Activated CD4-positive, alpha-beta T cell treated with anti-CD3 and anti-CD28 coated beads, Interleukin-2, amount 50 U/mL, for 1 hour (primary cell): Measurements from ENCODE around the gene FYCO1.
"Not testable (repeated sequence)": the region's sequence is repeated elsewhere in the genome, so short reads cannot be mapped to it uniquely, and the experiment has no call there.

Source experiments
- DNase-seq: peaks from one replicate; pipeline ENCODE4 v3.0.0-alpha.2; 2020

Gene FYCO1

GRCh38 chr3:46008058-46008457 is 12.4 kb upstream of the FYCO1 start:
- DNase-seq, result no peak

- DNase-seq, result no peak
Observed at GRCh38 chr3:46007280-46007679, 11.7 kb upstream of the FYCO1 start.

- no peak for DNase-seq
Observed at GRCh38 chr3:46006238-46007032, 10.8 kb upstream of the FYCO1 start.

DNA sequence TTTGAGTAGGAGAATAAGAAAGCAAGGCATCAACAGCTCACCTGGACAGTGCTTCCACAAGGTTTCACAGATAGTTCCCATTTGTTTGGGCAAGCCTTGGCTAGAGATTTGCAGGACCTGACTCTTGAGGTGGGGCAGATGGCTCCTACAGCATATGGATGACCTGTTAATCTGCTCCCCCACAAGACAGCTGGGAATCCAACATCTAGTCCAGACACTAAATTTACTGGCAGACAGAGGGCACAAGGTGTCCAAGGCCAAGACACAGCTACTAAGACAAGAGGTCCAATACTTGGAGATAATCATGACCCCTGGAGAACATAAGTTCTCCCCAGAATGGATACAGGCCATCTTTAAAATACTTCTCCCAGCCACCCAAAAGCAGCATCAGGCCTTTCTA is 8.1 kb upstream of the FYCO1 start:
- DNase-seq, result not testable (repeated sequence)

- no peak for DNase-seq
Observed at GRCh38 chr3:46001178-46001577, 5.6 kb upstream of the FYCO1 start.

GRCh38 chr3:45997942-45998341 is 2.3 kb upstream of the FYCO1 start:
- DNase-seq, result no peak

- not testable (repeated sequence) for DNase-seq
Observed at GRCh38 chr3:45997499-45997898, 1.9 kb upstream of the FYCO1 start.

DNA sequence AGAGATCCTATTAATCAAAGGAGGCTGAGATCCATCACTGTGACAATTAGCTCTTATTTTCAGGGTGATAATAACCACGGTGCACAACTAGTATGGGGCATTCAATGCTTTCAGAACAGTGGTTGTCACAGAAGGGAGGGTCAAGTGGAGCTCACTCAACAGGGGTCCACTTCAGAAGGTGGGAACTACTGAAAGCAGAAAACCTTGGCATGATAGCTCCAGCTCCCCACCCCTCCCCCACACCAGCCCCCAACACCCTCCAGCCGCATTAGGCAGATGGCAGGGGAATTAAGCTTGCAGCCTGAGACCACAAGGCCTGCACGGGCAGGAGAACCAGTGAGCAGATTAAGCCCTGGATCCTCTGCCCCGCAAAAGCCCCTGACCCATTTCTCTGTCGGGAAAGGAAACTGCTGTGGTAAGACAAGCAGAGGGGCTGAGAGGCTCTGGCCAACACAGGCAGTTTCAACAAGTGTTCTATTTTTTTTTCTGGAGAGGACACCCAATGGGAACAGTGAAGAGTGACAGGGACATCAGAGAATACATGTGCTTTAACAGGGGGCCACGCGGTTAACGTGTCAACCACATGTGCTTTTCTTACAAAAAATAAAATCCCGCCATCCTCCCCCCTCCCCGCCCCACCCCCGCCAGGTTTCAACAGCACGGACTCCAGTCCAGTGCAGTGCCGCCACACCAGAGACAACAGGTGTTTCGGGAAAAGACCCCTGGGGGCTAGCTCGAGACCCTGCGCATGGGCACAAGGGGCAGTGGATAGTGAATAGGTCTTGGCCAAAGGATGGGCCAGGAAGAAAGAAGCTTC is 997 bp downstream of the FYCO1 start:
- peak; percentile 15 for DNase-seq

DNA sequence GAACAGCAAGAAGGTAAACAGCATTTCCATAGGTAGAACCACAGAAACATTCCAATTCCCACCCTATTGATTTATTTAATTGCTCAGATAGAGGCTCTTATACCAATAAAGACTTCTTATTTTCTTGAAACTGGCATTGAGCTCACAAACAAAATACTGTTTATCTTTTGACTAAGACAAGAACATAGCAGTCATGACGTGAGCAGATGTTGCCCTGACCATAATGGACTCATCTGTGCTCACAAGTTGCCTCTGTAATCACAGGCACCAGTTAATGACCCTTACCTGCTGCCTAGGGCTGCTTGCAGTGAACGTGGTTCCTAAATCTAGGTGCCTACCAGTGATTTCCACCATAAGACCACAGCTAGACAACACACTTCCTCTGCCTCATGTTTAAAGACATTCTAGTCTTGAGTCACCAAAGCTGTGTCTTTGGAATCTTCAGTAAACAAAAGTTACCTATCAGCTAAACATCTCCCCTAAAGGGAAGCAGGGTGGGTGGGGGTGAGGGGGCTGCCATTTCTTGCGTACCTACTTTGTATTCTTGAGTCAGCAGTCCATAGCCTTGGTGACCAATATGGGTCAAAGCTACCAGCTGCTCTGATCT is 2.1 kb downstream of the FYCO1 start:
- peak; percentile 39 for DNase-seq

GRCh38 chr3:45992821-45993221 is 2.8 kb downstream of the FYCO1 start:
- no peak for DNase-seq

- no peak for DNase-seq
Observed at GRCh38 chr3:45992133-45992729, 3.4 kb downstream of the FYCO1 start.

- no peak for DNase-seq
Observed at GRCh38 chr3:45991341-45991740, 4.3 kb downstream of the FYCO1 start.

- DNase-seq, result no peak
Observed at GRCh38 chr3:45990181-45990580, 5.4 kb downstream of the FYCO1 start.

- no peak for DNase-seq
Observed at GRCh38 chr3:45988804-45989203, 6.8 kb downstream of the FYCO1 start.

DNA sequence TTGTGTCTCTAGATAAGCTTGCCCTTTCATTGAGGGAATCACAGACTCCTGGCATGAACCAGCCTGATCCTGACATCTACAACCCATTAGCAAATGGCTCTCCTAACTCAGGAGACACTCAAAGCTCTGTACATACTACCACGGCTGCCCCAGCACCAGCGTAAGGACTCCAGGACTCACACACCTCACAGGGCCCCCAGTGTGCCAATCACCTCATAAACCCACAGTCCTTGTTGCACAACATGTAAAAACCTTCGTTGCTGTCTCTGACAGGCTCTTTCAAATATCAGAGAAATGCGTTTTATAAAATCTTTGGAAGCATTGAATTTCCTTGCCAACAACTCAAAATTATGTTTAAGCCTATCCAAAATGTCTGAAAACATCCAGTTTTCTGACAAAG is 7.3 kb downstream of the FYCO1 start:
- no peak for DNase-seq

- no peak for DNase-seq
Observed at GRCh38 chr3:45987368-45988291, 8.0 kb downstream of the FYCO1 start.

- no peak for DNase-seq
Observed at GRCh38 chr3:45986303-45986982, 9.2 kb downstream of the FYCO1 start.

DNA sequence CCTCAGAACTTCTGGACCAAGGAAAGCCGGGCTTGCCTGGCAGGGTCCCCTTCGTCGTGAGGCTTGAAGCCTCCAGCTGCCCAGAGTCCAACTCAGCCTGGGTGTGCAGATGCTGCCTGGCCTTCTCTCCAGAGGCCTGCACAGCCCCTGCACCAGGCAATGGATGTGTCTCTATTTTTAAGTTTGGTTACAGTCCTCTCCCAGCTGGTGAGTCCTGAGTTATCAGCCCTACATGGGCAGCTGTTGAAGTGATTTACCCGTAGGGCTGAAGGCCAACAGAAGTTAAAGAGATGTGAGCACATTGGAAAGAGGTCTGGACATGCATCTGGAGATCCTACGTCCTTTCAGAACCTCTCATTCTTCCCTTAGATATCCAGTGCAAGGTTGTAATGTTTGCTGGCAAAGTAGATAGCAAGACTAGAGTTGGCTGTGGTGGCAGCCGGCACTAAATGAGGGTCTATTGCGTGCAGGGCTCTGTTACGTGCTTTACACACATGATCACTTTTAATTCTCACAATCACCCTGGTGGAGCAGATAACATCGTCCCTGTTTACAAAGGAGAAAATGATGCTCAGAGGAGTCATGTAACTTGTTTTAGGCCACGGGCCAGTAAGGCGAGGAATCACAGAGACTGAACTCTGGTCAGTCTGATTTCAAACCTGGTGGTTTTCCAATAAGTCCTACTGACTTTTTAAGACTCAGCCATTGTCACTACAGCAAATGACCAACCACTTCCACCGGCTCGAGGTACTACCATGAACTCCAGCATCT is 9.9 kb downstream of the FYCO1 start:
- DNase-seq, result no peak

DNA sequence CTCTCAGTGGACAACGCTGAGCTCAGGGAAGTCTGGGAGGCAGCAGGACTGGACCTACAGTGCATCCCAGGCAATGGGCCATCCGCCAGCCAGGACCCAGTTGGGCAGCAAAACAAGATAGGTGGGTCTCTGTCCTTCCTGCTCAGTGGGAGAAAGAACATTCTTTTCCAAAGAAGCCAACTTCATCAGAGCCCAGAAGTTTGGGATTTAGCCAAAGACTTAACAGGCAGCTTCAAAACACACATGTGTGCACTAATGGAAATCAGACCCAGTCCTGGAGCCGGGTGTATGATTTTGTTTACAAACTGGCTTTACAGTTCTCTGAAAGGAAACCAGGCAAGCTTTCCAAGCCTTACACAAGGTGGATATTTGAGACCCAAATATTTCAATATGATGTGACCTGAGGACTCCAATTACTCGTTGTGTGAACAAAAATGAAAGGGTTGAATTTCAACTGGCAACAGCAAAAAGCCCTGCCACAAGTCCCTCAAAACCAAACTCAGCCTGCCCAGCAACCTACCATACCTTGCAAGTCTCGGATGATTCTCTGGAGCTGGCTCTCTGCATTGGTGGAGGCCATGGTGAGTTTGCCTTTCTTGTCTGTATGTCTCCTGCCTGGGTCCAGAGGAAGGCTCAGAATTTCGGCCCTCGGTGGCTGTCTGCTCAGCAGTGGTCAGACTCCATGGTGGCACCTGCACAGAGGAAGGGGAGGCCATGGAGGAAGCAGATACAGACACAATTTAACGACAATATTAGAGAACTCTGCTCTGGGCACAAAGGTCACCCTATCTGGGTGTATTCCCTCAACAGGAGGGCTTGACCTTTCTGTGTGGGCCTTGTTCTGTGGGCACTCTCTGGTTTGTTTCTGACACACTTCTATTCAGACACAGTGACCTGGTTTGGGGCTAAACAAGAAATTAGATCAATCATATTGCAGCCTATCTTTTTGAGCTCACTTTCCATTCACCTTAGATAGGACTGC is 11.0 kb downstream of the FYCO1 start:
- DNase-seq, result no peak

- DNase-seq, result no peak
Observed at GRCh38 chr3:45983770-45984169, 11.9 kb downstream of the FYCO1 start.
